22Rv1 (cell line): Measurements from ENCODE around the gene POGLUT2.
"Not testable (repeated sequence)": the region's sequence is repeated elsewhere in the genome, so short reads cannot be mapped to it uniquely, and the experiment has no call there.

Experiments
- H3K27ac ChIP-seq: fragments of 450-650 bp; 2 replicates; pipeline ENCODE4 v1.5.1; 2017
- ZFX ChIP-seq: fragments of 450-650 bp; IDR thresholded peaks from 2 replicates; pipeline ENCODE4 v1.6.1; 2017; ENCODE audit warnings: antibody characterized with exemption, borderline replicate concordance
- TF ChIP-seq, protein P1 (sequence below): fragments of 450-650 bp; IDR thresholded peaks from 2 replicates; pipeline ENCODE4 v1.5.1; 2017; ENCODE audit warnings: mild to moderate bottlenecking

POGLUT2 gene

GRCh38 chr13:102784483-102784882, 14.3 kb downstream of the POGLUT2 start:
- no peak overlapping the region for H3K27ac ChIP-seq
- TF ChIP-seq, protein P1, sequence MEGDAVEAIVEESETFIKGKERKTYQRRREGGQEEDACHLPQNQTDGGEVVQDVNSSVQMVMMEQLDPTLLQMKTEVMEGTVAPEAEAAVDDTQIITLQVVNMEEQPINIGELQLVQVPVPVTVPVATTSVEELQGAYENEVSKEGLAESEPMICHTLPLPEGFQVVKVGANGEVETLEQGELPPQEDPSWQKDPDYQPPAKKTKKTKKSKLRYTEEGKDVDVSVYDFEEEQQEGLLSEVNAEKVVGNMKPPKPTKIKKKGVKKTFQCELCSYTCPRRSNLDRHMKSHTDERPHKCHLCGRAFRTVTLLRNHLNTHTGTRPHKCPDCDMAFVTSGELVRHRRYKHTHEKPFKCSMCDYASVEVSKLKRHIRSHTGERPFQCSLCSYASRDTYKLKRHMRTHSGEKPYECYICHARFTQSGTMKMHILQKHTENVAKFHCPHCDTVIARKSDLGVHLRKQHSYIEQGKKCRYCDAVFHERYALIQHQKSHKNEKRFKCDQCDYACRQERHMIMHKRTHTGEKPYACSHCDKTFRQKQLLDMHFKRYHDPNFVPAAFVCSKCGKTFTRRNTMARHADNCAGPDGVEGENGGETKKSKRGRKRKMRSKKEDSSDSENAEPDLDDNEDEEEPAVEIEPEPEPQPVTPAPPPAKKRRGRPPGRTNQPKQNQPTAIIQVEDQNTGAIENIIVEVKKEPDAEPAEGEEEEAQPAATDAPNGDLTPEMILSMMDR: no peak
- TF ChIP-seq ZFX: no peak

DNA sequence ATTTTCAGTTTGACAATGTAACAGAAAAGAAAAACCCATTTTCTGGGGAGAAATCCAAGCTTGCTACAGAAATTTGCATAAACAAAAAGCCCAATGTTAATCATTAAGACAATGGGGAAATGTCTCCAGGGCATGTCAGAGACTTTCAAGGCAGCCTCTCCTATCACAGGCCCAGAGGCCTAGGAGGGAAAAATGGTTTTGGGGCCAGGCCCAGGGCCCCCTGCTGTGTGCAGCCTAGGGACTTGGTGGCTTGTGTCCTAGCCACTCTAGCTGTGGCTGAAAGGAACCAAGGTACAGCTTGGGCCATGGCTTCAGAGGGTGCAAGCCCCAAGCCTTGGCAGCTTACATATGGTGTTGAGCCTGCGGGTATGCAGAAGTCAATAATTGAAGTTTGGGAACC, 17.2 kb downstream of the POGLUT2 start:
- no peak overlapping the region for H3K27ac ChIP-seq
- no peak for TF ChIP-seq ZFX
- TF ChIP-seq, protein P1: no peak

DNA sequence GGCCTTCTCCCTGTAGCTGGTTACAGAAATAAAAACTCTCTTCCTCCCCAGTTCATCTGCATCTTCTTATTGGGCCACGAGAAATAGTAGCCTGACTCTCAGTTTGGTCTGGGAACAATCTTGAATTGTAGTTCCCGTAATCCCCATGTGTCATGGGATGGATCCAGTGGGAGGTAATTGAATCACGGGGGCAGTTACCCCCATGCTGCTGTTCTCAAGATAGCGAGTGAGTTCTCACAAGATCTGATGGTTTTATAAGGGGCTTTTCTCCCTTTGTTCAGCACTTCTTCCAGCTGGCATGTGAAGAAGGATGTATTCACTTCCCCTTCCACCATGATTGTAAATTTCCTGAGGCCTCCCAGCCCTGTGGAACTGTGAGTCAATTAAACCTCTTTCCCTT, 18.1 kb downstream of the POGLUT2 start:
- H3K27ac ChIP-seq: not testable (repeated sequence)

DNA sequence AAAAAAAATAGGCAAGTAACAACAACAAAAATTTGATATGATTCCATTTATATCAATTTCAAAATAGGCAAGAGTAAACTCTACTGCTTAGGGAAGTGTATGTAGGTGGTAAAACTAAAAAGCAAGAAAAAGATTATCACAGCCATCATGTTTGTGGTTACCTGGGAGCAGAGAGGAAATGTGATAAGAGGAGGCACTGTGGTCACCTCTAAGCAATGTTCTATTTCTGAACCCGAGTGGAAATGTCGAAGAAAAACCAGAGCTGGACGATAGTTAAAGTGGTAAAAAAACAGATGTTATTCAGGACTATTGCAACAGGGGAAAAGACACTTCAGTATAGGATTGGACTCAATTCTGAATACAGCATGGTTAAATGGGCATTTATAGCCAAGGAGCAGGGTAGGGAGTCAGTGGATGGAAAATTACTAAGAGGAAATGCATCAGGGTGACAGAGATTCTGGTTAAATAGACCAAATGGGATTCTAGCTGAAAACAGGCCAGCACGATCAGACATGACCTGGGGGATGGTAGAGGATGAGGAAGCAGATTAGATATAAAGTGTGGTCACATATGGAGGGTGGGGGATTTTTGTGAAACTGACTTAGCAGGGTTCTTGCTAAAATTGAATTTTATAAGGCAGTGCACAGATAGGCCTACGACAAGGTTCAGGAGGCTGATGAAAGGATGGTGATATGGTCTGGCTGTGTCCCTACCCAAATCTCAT, 19.2 kb downstream of the POGLUT2 start:
- H3K27ac ChIP-seq: no peak overlapping the region
- no peak for TF ChIP-seq ZFX
- TF ChIP-seq, protein P1: no peak

DNA sequence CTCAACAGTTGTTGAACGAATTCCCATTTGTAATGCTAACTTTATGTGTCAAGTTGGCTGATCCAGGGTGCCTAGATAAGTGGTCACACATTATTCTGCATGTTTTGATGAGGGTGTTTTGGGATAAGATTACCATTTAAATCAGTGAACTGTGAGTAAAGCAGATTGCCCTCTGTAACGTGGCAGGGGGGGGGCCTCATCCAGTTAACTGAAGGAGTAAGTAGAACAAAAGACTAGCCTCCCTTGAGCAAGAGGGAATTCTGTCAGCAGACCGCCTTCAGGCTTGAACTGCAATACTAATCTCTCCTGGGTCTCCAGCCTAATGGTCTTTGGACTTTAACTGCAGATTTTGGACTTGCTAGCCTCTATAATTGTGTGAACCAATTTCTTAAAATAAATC, 21.0 kb downstream of the POGLUT2 start:
- TF ChIP-seq, protein P1: no peak
- TF ChIP-seq ZFX: no peak
- no peak overlapping the region for H3K27ac ChIP-seq

GRCh38 chr13:102776271-102776670, 22.5 kb downstream of the POGLUT2 start:
- TF ChIP-seq ZFX: no peak
- TF ChIP-seq, protein P1: no peak
- H3K27ac ChIP-seq: no peak overlapping the region

- H3K27ac ChIP-seq: no peak overlapping the region
- no peak for TF ChIP-seq ZFX
- TF ChIP-seq, protein P1: no peak
Observed at GRCh38 chr13:102774591-102775520, 23.9 kb downstream of the POGLUT2 start.
